Daoy (cell line): ENCODE data around the gene IGSF3. TPM values are rescaled to one million over a fixed set of nuclear protein-coding genes. Genes with fewer than 3 reads are reported as not detected.
"Not testable (repeated sequence)": the region's sequence is repeated elsewhere in the genome, so short reads cannot be mapped to it uniquely, and the experiment has no call there.

Source experiments
- DNase-seq: peaks from one replicate; pipeline ENCODE4 v3.0.0-alpha.2; 2015; ENCODE audit warnings: low read depth
- total RNA-seq: library from RNA; depleted of rRNA; stranded (reverse); fragments of >200 nt; shearing (Covaris generic); gene quantifications from 2 replicates; pipeline ENCODE4 v1.2.3, GENCODE V29; 2014

Gene IGSF3
- total RNA-seq, 1 experiment from 2014 or later: 22.4 TPM

DNA sequence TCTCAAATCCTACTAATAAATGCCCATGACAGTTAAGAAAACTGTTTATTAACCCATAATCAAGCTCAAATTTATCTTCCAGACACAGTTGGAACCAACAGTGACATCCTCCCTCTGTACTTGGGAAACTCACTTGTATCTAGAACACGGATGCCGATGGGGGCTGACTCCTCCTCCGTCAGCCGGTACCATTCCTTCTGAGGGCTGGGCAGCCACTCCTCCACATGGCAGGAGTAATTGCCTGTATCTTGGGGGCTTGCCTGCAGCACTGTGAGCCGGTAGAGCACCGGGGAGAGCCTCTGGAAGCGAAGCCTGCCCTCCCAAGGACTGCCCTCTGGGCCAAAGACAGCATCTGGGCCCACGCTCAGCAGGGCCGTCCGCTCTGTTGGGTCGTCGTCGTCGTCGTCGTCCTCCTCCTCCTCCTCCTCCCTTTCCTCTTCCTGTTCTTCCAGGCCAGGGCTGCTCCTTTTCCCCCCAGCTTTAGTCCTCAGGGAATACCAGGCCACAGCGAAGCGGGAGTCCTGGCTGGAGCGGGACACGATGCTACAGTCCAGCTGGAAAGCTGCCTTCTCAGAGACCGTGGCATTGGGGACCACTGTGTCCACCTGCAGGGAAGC is 88.2 kb downstream of the IGSF3 start:
- DNase-seq: no peak

DNA sequence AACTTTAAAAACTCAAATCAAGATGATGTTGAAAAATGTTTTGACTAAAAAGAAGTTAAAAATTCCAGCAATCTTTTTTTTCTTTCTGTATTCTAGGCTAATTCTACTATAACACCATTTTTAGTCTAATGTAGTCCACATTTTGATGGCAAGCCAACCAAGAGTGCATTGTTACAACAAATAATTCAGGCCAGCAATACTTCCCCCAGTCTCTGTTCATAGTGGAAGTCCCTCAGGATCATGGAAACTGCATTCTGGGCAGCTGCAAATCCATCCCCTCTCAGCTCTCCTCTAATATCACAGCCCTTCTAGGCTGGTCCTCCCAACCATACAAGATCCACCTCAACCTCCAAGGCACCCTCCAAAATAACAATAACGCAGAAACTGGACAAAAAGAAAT is 89.0 kb downstream of the IGSF3 start:
- no peak for DNase-seq

DNA sequence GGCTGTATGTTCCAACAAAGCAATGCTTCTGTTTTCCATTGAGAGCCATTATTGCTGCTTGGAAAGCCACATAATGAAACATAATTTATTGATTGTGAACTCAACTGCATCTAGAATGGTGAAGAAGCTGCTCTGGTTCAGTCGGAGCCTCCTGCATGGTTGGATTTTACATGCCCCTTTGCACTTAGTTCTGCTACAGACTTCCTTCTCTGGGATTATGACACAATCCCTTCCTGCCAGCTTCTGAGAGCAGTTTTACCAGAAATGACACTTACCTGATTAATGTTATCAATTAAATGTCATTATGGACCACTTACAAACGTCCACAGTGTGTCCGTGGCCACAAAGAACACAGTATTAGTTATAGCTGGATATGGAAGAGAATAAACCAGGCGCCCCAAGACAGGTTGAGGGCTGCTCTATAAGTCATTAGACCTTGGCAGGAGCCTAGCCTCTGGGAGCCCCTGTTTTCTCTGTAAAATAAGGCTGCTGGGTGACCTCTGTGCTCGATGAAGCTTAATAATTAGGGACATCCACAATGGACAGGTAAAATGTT is 89.7 kb downstream of the IGSF3 start:
- DNase-seq: no peak

DNA sequence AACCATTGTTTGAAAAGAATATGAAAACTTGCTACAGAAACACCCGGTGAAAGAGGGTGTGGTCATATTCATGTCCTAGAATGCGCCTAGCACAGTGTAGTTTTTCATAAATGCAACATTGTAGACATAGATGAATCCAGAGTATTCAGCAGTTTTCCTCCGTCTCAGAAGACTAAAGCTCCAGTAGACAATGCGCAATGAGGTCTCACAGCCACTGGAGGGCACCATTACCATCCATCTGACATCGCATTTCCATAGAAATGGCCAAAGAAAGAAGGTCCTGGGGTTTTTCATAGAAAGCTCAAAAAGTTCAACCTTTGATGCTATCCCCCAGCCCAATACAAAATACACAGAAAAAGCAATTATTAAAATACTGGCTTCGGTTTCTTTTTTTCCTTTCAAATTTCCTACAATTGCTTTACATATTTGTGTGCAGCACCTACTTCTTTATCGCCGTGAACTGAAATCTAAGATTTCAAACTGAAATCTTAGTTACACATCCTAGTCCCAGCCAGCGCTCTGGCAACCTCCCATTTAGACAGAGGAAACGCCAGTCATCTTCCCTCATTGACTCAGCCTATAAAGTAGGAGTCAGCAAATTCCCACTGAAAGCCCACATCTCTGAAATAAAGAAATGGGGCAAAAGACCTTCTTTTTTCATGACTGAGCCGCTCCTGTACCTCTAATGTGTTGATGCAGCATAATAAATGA is 92.8 kb downstream of the IGSF3 start:
- DNase-seq: peak; percentile 88

DNA sequence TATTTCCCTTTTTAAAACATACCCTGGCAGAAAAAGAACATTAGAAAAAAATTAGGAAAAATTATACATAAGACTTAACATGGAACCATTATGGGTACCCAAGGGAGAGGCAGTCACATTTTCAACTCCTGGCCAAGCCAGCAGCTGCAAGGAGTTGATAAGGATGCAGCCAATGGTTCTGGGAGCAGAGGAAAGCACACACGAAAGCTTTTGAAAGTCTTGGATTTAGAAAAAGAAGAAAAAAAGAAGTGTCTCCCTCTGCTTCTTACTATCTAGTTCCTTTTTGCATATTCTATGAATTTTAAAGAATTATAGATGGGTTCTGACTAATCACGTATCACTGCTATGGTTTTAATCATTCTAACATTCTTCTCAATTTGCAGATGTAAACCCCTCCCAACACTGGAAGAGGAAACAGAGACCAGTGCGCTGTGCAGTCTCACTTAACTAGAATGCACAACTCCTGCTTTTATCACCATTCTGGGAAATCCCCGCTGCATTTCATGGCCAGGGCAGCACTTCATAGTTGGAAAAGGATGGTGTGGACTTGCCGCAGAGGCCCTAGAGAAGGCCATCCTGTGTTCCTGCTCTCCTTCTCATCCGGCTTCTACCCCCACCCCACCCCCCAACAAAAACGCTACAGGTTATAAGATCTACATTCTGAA is 94.0 kb downstream of the IGSF3 start:
- DNase-seq: peak; percentile 78

DNA sequence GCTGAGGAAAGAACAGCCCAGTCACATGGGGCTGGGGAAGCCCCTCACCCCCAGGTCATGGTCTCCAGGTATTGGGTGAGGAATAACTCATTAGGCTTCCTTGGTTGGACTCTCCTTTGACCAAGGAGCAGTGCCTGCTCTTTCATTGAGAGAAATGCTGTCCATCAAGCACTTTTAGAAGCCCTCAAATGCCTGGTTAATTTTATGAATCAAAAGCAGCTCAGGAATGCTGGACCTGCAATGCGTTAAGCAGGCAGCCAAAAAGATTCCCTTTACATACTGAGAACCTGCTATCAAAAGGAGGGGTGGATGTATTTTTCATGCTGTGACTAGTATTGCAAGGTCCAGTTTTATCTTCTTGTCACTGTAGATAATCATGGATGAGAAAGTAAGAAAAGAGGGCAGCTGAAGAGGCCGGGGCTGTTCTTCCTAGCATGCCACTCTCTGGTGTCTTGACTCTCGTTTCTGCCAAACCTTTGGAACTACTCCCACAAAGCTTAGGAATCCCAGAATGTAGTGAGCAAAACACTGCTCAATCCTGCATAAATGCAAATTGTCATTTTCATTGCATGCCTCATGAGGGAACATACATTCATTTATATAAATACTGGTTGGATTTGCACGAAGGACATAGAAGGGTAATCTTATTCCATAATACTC is 94.6 kb downstream of the IGSF3 start:
- DNase-seq: no peak

DNA sequence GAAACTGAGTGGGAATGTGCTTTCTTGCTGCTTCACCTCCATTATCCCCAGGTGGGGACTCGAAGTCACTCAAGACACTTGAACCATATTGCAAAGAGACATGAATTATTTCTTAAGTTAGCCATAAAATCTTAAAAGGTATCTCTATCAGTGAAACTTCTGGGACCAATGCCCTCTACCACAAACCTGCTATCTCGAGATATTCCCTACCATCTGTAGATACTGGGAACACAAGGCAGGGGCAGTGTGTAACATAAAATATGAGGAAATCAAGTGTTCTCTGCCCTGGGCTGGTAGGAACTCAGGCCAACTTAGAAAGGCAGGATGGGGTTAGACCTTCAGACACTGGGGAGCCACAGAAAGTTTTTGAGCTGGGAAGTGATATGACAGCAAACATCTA is 95.4 kb downstream of the IGSF3 start:
- no peak for DNase-seq

DNA sequence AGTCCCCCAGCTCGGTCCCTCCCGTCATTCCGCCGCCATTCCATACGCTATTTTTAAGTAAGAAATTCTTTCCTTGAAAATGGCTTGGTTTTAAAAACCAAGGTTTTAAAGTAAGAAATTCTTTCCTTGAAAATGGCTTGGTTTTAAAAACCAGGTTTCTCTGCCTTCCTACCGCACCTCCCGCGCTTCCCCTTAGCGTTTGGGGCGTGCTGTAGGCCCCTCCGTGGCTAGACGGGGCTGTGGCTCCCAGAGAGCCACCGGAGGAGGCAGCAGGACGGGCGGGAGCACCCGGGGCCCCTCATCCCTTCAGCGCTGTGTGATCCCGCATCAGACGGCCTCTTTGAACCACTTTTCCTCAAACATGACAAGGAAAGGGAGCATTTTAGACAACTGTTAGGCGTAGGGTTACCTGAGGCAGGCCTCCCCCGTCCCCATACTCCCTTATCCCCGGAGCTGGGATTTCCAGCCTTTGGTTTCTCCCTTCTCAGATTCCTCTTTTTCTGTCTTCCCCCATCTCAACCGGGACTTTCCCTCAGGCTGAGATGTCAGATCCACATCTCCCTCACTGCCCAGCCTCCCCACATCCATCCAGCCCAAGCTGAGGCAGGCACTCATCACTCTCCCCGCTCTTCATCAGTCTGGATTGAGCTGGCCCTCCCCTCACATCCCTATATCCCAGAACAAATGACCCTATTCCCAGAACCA is 96.2 kb downstream of the IGSF3 start:
- peak; percentile 61 for DNase-seq

DNA sequence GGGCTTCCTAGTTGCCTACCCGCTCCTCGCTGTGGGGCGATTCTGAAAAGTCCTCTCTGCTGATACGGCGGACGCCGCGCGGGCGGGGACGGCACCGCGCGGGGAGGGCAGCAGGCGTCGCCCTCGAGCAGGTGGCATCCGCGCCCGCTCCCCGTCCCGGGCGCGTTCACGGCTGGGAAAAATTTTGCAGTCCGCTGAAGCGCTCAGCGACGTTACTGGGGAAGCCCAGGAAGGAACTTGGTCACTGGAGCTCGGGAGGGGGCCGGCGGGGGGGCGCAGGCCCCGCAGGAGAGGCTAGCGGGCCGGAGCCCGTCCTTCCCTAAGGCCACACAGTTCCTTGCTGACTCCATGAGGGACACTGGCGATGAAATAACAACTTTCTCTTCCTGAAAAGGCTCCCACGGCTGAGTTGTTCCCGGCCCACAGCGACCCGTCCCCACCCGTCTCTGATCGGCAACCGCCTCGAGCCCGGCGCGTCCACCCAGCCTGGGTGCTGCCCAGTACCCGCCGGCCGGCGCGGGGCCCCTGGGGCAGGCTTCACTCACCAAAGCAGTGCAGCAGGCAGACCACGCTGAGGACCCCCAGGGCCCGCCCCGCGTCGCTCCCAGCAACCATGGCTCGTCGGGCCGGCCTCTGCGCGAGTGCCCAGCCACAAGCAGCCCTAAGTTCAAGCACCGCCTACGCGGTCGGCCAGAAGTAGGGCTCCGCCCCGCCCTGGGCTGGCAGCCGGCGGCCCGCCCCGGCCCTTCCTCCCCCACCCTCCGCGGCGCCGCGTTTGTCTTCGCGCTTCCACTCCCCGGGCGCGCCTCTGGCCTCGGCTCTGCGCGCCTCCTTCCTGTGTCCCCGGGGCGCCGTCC is 96.9 kb downstream of the IGSF3 start, which contains the start of gene CD58:
Gene CD58 (minus strand): TSS at position 669 of the 857 bp plus-strand sequence. CDS start 54 bp downstream, at position 615.
- DNase-seq: peak; percentile 97

DNA sequence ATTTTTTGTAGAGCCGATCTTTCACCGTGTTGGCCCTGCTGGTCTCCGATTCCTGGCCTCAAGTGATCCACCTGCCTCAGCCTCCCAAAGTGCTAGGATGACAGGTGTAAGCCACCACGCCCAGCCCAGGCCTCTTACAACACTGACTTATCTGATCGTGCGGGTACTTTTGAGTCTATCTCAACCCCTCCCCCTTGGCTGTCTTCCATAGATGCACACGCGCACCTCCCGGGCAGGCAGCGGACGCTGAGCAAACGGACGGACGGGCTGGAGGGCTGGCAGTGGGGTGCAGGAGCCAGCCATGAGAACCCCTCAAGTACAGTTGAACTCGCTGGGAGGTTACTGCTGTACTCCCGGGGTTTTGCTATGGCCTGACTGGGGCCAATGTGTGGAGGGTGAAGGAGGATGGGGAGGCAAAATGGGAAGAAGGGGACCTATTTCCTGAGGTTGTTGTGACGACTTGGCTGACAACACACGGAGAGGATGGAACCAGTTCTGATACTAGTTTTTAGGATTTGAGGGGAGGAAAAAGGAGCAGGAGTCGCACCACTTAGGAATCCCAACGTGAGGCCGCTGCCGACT is 97.7 kb downstream of the IGSF3 start:
- DNase-seq: peak; percentile 66

DNA sequence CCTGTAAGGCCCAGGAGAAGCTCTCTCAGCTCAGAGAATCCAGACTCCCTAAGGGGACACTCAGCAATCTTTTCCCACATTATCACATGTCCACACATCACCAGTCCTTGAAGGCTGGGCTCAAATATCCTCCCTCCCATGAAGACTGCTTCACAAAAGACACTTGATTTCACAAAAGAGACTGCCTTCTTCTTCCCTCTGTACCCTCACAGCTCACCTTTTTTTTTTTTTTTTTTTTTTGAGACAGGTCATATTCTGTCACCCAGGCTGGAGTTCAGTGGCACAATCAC is 98.2 kb downstream of the IGSF3 start:
- DNase-seq: no peak

DNA sequence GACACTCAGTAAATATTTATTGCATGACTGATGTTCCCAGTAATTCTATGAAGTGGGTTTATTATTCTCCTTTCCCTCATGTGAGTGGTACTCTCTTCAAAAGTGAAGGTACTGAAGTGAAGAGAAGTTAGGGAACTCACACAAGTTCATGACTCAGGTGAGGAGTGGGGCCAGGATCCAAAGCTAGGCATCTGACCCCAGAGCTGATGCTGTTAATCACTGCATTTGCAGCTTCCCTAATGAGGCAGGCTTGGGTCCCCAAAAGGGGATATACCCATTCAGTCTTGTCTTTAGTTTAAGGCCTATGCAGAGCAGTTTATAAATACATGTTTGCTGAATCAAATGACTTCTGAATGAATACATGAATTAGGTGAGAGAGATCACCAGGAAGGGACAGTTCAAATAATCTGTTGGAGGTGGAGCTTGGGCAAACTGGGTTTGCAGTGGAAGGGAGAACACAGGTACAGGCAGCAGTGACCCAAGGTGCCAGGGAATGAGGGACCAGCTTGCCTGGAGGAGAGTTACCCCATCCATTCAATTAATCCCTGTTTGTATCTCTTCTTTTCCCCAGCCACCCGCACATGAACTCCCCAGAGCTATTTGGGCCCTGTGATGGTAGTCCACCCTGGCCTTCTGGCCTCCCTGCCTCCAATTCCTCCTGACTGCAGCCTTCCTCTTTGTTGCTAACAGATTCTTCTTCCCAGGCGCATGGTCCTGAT is 98.7 kb downstream of the IGSF3 start:
- no peak for DNase-seq

DNA sequence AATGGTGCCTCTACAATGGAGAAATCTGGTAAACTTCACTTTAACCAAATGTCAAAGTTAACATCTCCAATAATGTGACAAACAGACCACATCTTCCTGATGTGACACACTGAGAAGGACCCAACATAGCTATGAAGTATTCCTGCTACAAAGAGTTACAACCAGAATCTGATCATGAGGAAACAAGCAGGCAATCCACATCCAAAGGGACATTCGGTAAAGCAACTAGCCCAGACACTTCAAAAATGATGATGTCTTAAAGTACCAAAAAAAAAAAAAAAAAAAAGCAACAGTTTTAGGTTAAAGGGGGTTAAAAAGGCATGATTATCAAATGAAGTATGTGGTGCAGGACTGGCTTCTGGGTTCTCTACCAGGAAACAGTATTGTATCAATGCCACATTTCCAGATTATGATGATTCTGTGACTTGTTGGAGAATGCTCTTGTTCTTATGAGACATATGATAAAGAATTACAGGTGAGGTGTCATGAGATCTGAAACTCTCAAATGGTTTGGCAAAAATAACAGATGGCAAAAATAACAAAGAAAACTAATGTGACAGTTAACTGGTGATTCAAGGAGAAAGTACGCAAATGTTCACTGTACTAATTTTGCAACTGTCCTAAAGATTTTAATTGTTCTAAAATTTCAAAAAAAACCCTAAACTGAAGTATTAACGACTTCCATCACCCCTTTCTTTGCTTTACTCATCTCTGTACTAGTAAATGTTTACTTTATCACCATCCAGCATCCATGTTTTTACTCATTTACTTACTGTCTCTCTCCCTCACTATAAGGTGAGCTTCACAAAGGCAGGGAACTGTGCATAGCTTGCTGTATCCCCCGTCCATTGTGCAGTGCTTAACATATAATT is 99.5 kb downstream of the IGSF3 start:
- no peak for DNase-seq

DNA sequence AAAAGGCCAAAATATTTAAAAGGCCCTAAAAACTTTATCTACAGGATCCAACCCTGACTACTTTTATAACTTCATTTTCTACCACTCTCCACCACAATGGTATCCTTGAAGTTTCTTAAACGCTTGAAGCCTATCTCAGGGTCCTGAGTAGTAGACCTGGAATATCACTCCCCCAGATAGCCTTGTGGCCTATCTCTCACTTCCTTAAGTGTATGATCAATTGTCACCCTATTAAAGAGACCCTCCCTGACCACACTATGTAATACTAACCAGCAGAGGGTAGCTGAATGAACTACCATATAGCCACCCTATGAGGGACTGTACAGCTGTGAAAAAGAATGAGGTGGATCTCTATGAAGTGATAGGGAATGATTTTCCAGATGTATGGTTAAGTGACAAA is 102.3 kb downstream of the IGSF3 start:
- no peak for DNase-seq

DNA sequence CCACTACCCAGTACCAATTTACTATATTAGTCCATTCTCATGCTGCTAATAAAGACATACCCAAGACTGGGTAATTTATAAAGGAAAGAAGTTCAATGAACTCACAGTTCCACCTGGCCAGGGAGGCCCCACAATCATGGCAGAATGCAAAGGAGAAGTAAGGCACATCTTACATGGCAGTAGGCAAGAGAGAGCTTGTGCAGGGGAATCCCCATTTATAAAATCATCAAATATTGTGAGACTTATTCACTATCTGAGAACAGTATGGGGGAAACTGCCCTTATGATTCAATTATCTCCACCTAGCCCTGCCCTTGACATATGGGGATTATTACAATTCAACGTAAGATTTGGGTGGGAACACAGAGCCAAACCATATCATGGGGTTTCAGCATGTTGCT is 103.1 kb downstream of the IGSF3 start:
- no peak for DNase-seq

DNA sequence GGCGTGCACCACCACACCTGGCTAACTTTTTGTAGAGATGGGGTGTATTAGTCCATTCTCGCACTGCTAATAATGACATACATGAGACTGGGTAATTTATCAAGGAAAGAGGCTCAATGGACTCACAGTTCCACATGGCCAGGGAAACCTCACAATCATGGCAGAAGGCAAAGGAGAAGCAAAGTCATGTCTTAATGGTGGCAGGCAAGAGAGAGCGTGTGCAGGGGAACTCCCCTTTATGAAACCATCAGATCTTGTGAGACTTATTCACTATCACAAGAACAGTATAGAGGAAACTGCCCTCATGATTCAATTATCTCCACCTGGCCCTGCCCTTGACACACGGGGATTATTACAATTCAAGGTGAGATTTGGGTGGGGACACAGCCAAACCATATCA is 105.1 kb downstream of the IGSF3 start:
- DNase-seq: not testable (repeated sequence)

DNA sequence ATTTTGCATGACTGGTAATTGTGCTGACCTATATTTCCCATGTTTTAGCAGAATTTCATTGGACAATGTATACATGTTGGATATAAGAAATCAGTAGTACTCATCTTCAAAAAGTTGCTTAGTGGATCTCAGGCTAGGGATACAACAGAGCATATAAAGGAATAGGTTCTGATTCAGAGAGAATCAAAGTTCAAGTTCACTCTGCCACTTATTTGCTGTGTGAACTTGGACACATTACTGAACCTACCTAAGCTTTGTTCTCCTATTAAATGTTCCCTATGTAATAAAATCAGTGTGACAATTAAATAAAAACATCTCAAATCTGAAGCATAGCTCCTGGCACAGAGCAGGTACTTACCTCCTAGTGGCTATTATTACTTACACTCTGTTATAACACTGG is 106.0 kb downstream of the IGSF3 start:
- DNase-seq: no peak

DNA sequence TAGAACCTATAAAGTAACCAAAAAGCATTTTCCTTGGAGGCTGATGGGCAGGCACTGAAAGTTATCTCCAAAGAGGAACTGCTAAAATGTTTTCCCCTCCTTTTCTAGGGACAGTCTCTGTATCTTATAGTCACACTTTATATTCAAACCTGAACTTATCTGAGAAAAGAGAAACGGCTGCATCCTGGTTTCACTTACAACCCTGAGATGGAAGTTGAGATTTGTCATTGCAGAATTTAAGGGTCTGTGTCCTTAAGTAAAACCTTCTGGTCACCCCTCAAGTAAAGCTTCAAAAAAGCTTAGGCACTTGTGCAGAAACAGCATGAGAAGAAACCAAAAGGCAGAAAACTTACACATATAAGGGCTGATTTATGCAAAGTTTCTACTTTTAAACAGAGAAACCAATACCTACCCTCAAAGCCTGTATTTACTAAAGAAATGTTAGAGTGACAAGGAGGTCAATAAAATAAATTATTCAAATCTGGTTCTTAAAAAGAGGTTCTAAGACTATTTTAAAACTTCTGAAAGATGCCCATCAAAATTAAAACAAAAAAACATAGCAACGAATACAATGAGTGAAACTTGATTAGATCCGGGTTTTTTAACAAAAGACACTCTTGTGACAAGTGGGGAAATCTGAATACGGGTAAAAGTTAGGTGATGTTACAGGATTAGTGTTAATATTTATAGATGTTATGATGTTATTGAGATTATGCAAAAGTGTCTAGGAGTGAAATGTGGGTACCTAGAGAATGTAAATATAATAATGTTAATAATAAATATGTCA is 106.6 kb downstream of the IGSF3 start:
- DNase-seq: no peak
